Peyer's patch (tissue), 4 donors: Measurements from ENCODE around the gene PLPP2.

ENCODE experiments used
- POLR2A ChIP-seq, 2 donors: fragments of 450-650 bp; IDR thresholded peaks; one replicate each; pipeline ENCODE4 v1.5.1; 2017; ENCODE audit warnings: antibody characterized with exemption in 2 of 2, mild to moderate bottlenecking in 2 of 2, moderate library complexity in 2 of 2
- TF ChIP-seq, protein P1 (sequence below), 6 experiments: fragments of 450-650 bp in 4 of 6; fragments of 200-600 bp in 2 of 6; sonication (generic) in 1 of 6; IDR thresholded peaks; one replicate each; pipeline ENCODE4 v1.5.1; 2017 to 2019; ENCODE audit warnings: antibody characterized with exemption in 6 of 6, mild to moderate bottlenecking in 3 of 6, moderate library complexity in 1 of 6

- TF ChIP-seq, protein P1, sequence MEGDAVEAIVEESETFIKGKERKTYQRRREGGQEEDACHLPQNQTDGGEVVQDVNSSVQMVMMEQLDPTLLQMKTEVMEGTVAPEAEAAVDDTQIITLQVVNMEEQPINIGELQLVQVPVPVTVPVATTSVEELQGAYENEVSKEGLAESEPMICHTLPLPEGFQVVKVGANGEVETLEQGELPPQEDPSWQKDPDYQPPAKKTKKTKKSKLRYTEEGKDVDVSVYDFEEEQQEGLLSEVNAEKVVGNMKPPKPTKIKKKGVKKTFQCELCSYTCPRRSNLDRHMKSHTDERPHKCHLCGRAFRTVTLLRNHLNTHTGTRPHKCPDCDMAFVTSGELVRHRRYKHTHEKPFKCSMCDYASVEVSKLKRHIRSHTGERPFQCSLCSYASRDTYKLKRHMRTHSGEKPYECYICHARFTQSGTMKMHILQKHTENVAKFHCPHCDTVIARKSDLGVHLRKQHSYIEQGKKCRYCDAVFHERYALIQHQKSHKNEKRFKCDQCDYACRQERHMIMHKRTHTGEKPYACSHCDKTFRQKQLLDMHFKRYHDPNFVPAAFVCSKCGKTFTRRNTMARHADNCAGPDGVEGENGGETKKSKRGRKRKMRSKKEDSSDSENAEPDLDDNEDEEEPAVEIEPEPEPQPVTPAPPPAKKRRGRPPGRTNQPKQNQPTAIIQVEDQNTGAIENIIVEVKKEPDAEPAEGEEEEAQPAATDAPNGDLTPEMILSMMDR (IDR thresholded peaks at IDR 0.05), result no peak
- no peak for TF ChIP-seq POLR2A (IDR thresholded peaks at IDR 0.05)
Observed at GRCh38 chr19:313169-313987, 22.2 kb upstream of the PLPP2 start.
